Measurements from ENCODE around the gene NCKAP5.

NCKAP5 gene

DNA sequence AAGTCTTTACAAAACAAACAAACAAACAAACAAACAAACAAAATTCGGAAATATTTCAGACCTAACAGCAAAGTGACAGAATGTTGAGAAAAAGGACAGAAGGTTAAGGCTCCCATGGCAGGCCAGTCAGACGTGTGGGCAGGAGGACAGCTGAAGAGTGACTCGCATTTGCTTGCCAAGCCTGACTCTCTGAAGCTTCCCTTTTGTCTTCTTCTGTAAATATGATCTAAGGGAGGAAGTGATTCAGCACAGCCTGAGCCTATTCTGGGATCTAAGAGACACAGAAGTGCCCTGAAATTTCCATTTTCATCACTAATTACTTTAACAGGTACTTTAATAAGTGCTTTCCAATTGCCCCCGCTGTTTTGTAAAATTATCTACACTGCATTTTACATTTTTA, 764.2 kb downstream of the NCKAP5 start:
- no peaks in the 10 kb centered on the region for H3K4me1 ChIP-seq (ENCODE audit: control insufficient read depth in 1 of 2, insufficient read depth in 1 of 2, low read depth in 1 of 2, low read length in 1 of 2)
- no peaks in the 10 kb centered on the region for H3K9me3 ChIP-seq
- H3K4me3 ChIP-seq (ENCODE audit: low read depth in 1 of 2, low read length in 1 of 2): no peak overlapping the region
- TF ChIP-seq, protein P1, sequence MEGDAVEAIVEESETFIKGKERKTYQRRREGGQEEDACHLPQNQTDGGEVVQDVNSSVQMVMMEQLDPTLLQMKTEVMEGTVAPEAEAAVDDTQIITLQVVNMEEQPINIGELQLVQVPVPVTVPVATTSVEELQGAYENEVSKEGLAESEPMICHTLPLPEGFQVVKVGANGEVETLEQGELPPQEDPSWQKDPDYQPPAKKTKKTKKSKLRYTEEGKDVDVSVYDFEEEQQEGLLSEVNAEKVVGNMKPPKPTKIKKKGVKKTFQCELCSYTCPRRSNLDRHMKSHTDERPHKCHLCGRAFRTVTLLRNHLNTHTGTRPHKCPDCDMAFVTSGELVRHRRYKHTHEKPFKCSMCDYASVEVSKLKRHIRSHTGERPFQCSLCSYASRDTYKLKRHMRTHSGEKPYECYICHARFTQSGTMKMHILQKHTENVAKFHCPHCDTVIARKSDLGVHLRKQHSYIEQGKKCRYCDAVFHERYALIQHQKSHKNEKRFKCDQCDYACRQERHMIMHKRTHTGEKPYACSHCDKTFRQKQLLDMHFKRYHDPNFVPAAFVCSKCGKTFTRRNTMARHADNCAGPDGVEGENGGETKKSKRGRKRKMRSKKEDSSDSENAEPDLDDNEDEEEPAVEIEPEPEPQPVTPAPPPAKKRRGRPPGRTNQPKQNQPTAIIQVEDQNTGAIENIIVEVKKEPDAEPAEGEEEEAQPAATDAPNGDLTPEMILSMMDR (IDR thresholded peaks at IDR 0.05): no peak
- no peaks in the 10 kb centered on the region for H3K27me3 ChIP-seq
- no peaks in the 10 kb centered on the region for H3K36me3 ChIP-seq
- H3K27ac ChIP-seq: no peak overlapping the region

DNA sequence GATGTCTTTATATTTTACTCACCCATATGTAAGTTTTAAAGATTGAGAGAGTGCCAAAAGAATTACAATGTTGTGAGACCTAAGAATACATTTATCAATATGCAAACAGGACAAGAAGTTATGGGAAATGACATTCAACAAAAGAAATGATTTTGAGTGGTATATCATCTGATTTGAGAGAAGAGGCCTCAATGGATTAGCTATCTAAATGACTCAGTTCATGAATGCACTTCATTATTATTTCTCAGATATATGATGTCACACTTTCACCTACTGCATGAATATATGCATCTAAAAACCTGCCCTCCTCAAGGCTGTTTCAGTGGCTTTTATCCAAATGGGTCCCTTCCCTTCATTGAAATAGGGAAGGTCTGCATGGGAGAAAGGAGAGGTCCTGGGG, 769.9 kb downstream of the NCKAP5 start:
- Histone ChIP-seq H3K4me1 (ENCODE audit: control insufficient read depth in 1 of 2, insufficient read depth in 1 of 2, low read depth in 1 of 2, low read length in 1 of 2) (no peaks in the 10 kb centered on the region), H3K9me3 (no peaks in the 10 kb centered on the region), H3K27me3 (no peaks in the 10 kb centered on the region), H3K36me3 (no peaks in the 10 kb centered on the region), H3K4me3 (ENCODE audit: low read depth in 1 of 2, low read length in 1 of 2) (no peak overlapping the region), H3K27ac (no peak overlapping the region)
- TF ChIP-seq, protein P1 (IDR thresholded peaks at IDR 0.05): no peak

DNA sequence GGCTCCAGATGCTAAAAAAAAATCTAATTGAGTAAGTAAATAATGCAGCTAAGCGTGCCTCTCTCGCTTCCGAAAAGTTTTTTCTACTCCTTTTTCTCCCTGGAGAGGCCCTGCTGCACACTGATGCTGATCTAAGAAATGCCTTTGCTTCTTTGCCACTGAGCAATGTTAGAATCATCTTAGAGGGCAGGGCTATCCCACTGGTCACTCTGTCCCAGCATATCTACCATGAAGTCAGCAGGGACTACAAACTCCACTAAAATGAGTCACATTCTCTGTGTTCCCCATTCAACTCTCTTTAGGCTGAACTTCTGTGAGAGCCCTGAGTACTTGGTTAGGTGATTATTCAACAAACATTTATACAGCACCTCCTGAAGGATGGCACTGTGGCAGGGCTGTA, 770.7 kb downstream of the NCKAP5 start:
- no peak overlapping the region for H3K27ac ChIP-seq
- no peaks in the 10 kb centered on the region for H3K27me3 ChIP-seq
- no peaks in the 10 kb centered on the region for H3K36me3 ChIP-seq
- TF ChIP-seq, protein P1 (IDR thresholded peaks at IDR 0.05): no peak
- H3K9me3 ChIP-seq: no peaks in the 10 kb centered on the region
- no peaks in the 10 kb centered on the region for H3K4me1 ChIP-seq (ENCODE audit: control insufficient read depth in 1 of 2, insufficient read depth in 1 of 2, low read depth in 1 of 2, low read length in 1 of 2)
- H3K4me3 ChIP-seq (ENCODE audit: low read depth in 1 of 2, low read length in 1 of 2): no peak overlapping the region

DNA sequence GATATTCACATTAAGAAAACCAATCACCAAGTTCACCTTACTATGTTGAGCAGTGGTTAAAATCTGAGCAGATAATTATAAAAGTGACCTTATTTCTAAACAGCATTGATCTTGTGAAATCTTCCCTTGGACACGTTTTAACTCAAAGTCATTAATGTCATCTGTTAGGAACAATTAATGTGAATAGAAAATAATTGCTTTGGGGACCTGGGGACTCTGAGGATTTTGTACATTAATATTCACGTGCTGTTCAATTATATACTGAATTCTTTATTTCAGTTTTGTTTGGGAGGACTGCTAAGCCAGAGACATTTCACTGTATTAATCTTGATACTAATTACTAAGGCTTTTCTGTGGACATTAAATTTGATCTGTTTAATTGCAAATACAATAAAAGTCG, 771.2 kb downstream of the NCKAP5 start:
- Histone ChIP-seq H3K9me3 (no peaks in the 10 kb centered on the region), H3K36me3 (no peaks in the 10 kb centered on the region), H3K27me3 (no peaks in the 10 kb centered on the region), H3K27ac (no peak overlapping the region), H3K4me1 (ENCODE audit: control insufficient read depth in 1 of 2, insufficient read depth in 1 of 2, low read depth in 1 of 2, low read length in 1 of 2) (no peaks in the 10 kb centered on the region), H3K4me3 (ENCODE audit: low read depth in 1 of 2, low read length in 1 of 2) (no peak overlapping the region)
- TF ChIP-seq, protein P1 (IDR thresholded peaks at IDR 0.05): no peak

DNA sequence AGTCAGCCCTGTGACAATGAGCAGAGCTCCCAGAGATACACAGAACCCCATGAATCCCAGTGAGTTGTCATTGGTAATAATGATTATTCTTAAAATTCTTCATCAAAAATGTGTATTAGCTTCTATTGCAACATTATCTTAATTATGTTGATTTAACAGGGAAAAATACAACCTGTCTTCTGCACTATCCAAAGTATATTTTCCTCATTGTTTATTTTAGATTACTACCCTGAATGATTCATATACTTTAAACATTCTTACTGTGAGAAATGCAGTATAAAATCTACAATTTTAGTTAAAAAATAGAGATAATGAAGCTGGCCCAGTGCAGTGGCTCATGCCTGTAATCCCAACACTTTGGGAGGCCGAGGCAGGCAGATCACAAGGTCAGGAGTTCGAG, 773.0 kb downstream of the NCKAP5 start:
- Histone ChIP-seq H3K4me1 (ENCODE audit: control insufficient read depth in 1 of 2, insufficient read depth in 1 of 2, low read depth in 1 of 2, low read length in 1 of 2) (no peaks in the 10 kb centered on the region), H3K4me3 (ENCODE audit: low read depth in 1 of 2, low read length in 1 of 2) (no peak overlapping the region), H3K27me3 (no peaks in the 10 kb centered on the region), H3K27ac (no peak overlapping the region), H3K36me3 (no peaks in the 10 kb centered on the region), H3K9me3 (no peaks in the 10 kb centered on the region)
- TF ChIP-seq, protein P1 (IDR thresholded peaks at IDR 0.05): no peak

DNA sequence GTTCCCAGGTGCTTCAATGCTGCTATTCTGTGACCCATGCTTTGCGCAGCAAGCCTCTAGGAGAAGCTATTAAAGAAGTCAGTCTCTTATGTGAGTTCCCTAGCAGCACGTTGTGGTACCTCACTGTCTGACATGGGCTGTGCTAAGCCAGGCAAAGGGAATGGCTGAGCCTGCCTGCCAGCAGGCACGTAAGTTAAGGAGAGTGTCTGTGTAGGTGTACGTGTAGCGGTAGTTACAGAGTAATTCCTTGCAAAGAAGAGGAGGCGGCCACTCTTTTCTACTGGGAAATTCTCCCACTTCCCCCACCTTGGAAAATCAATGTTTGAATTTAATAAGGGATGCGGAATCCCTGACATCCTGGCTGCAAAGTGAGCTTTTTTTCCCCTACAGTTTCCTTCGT, 774.7 kb downstream of the NCKAP5 start:
- no peaks in the 10 kb centered on the region for H3K9me3 ChIP-seq
- H3K36me3 ChIP-seq: no peaks in the 10 kb centered on the region
- H3K4me3 ChIP-seq (ENCODE audit: low read depth in 1 of 2, low read length in 1 of 2): no peak overlapping the region
- H3K4me1 ChIP-seq (ENCODE audit: control insufficient read depth in 1 of 2, insufficient read depth in 1 of 2, low read depth in 1 of 2, low read length in 1 of 2): no peaks in the 10 kb centered on the region
- no peak overlapping the region for H3K27ac ChIP-seq
- TF ChIP-seq, protein P1 (IDR thresholded peaks at IDR 0.05): no peak
- no peaks in the 10 kb centered on the region for H3K27me3 ChIP-seq
